ENCODE results near the gene SERINC2. TPM values are rescaled to one million over a fixed set of nuclear protein-coding genes. Genes with fewer than 3 reads are reported as not detected.

SERINC2 gene
- total and polyA plus RNA-seq, 2 of the 8 experiments (the other 6 are each of a cell fraction or from before 2014, with no cell fraction given): 31.4 to 60.0 TPM

DNA sequence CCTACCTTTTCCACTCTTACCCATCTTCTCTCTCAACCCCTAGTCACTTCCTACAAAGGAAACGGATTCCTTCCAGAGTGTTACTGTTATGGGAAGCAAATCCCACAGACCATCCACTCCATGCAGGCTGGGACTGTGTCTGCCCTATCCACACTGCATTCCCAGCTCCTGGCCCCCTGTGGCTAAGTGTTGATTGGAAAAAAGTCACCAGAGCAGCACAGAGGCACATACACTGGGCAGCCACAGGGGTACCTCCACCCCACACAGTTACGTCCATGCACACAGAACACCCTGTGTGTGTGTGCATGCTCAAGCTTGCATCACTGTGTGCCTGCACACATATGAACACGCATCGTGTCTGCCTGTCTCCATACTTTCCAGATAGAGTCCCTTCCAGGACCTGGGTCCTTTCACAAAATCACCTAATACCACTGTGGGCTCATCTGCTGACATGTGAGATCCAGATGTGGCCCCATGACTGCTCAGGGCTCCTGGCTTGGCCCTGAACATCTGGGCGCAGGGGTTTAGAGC lies 4.2 kb upstream of the SERINC2 start (continued):
- TF ChIP-seq, protein P1, sequence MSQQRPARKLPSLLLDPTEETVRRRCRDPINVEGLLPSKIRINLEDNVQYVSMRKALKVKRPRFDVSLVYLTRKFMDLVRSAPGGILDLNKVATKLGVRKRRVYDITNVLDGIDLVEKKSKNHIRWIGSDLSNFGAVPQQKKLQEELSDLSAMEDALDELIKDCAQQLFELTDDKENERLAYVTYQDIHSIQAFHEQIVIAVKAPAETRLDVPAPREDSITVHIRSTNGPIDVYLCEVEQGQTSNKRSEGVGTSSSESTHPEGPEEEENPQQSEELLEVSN (IDR thresholded peaks at IDR 0.05): no peak
- TF ChIP-seq HDAC6 (IDR thresholded peaks at IDR 0.05; ENCODE audit: low read depth, low read length) (no peak), RBBP5 (IDR thresholded peaks at IDR 0.05; ENCODE audit: borderline replicate concordance, low read depth, low read length) (no peak), KDM4A (IDR thresholded peaks at IDR 0.05; ENCODE audit: low read depth, low read length, severe bottlenecking) (no peak), SP4 (IDR thresholded peaks at IDR 0.05; ENCODE audit: low read length) (no peak), TAF1 (IDR thresholded peaks at IDR 0.05; ENCODE audit: low read depth, low read length) (no peak), MAFK (IDR thresholded peaks at IDR 0.05; ENCODE audit: low read depth, low read length) (no peak), TAF7 (optimal IDR thresholded peaks at IDR 0.05; ENCODE audit: borderline replicate concordance, low read depth, low read length) (no peak)
- TF ChIP-seq, protein P2, sequence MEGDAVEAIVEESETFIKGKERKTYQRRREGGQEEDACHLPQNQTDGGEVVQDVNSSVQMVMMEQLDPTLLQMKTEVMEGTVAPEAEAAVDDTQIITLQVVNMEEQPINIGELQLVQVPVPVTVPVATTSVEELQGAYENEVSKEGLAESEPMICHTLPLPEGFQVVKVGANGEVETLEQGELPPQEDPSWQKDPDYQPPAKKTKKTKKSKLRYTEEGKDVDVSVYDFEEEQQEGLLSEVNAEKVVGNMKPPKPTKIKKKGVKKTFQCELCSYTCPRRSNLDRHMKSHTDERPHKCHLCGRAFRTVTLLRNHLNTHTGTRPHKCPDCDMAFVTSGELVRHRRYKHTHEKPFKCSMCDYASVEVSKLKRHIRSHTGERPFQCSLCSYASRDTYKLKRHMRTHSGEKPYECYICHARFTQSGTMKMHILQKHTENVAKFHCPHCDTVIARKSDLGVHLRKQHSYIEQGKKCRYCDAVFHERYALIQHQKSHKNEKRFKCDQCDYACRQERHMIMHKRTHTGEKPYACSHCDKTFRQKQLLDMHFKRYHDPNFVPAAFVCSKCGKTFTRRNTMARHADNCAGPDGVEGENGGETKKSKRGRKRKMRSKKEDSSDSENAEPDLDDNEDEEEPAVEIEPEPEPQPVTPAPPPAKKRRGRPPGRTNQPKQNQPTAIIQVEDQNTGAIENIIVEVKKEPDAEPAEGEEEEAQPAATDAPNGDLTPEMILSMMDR (IDR thresholded peaks at IDR 0.05; ENCODE audit: control extremely low read depth in 1 of 3, insufficient read depth in 1 of 3, low read depth in 1 of 3, low read length in 3 of 3): no peak
- TF ChIP-seq, protein P3, sequence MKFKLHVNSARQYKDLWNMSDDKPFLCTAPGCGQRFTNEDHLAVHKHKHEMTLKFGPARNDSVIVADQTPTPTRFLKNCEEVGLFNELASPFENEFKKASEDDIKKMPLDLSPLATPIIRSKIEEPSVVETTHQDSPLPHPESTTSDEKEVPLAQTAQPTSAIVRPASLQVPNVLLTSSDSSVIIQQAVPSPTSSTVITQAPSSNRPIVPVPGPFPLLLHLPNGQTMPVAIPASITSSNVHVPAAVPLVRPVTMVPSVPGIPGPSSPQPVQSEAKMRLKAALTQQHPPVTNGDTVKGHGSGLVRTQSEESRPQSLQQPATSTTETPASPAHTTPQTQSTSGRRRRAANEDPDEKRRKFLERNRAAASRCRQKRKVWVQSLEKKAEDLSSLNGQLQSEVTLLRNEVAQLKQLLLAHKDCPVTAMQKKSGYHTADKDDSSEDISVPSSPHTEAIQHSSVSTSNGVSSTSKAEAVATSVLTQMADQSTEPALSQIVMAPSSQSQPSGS (IDR thresholded peaks at IDR 0.05; ENCODE audit: low read length): no peak
